K562 (cell line): ENCODE data around the gene TF. TPM values are rescaled to one million over a fixed set of nuclear protein-coding genes. Genes with fewer than 3 reads are reported as not detected.

Experiments used
- ATAC-seq: fragments of 200-7000 bp; cut with Tn5 transposase; 3 replicates; pipeline ENCODE4 v1.9.1; 2020; ENCODE audit warnings: moderate library complexity
- BruUV-seq: library from RNA; stranded (reverse); fragments of 400-500 nt; replicated peaks from 2 replicates; lab custom pipeline; 2021; lab: Mats Ljungman, UMichigan
- CTCF ChIA-PET: fragments of 300-600 bp; formaldehyde crosslinking; extraction: SDS; loops from one replicate; lab custom pipeline; 2021; ENCODE audit warnings: low intra/inter-chr PET ratio; lab: Yijun Ruan, JAX
- POLR2A ChIA-PET: fragments of 300-600, 350-650 bp; sonication (Branson Sonifier 250); formaldehyde crosslinking; extraction: SDS; loops from one replicate; lab custom pipeline; 2021; ENCODE audit warnings: antibody characterized with exemption, inconsistent platforms; lab: Yijun Ruan, JAX
- DNase-seq, 4 experiments: peaks; one replicate each; pipeline versions ENCODE4 v3.0.0 to v3.0.0-alpha.2; 2011 to 2018; ENCODE audit warnings: low spot score in 3 of 4, mixed read lengths in 3 of 4; ENCODE audit errors: extremely low read depth in 1 of 4
- FAIRE-seq: peaks from 2 replicates; lab custom pipeline; 2011; peaks lifted over from hg19 to GRCh38; lab: Jason Lieb, UNC
- H2AFZ ChIP-seq: 2 replicates; pipeline ENCODE4 v1.6.0; 2011; ENCODE audit warnings: low read depth, low read length, control low read depth, inconsistent platforms
- H3K27ac ChIP-seq: fragments of 200-600 bp; 3 replicates; pipeline ENCODE4 v1.8.0; 2011; ENCODE audit warnings: low read depth, mild to moderate bottlenecking, control low read depth, inconsistent platforms, low read length, moderate library complexity, mixed read lengths; ENCODE audit errors: extremely low read depth
- H3K27me3 ChIP-seq, 2 experiments: fragments of 300-600 bp in 1 of 2; 2 replicates in 1 of 2; 3 replicates in 1 of 2; pipeline versions ENCODE4 v1.6.0 to v1.8.0; 2011; ENCODE audit warnings: inconsistent platforms in 2 of 2, low read length in 2 of 2, mild to moderate bottlenecking in 1 of 2, mixed read lengths in 1 of 2, moderate library complexity in 1 of 2; ENCODE audit not compliant: control insufficient read depth in 2 of 2, insufficient read depth in 2 of 2
- H3K36me3 ChIP-seq: fragments of 300-600 bp; 3 replicates; pipeline ENCODE4 v1.8.0; 2011; ENCODE audit warnings: mild to moderate bottlenecking, low read length, inconsistent platforms; ENCODE audit not compliant: control insufficient read depth, insufficient read depth
- H3K4me1 ChIP-seq, 2 experiments: fragments of 200-600 bp in 1 of 2; replicated peaks in 1 of 2; 2 replicates in 1 of 2; 3 replicates in 1 of 2; pipeline versions ENCODE4 v1.5.1 to v1.8.0; 2011; ENCODE audit warnings: inconsistent platforms in 2 of 2, low read length in 2 of 2, mild to moderate bottlenecking in 1 of 2, mixed read lengths in 1 of 2, moderate library complexity in 1 of 2; ENCODE audit not compliant: control insufficient read depth in 2 of 2, insufficient read depth in 2 of 2
- H3K4me2 ChIP-seq: 2 replicates; pipeline ENCODE4 v1.6.1; 2011; ENCODE audit warnings: low read length, control low read depth, inconsistent platforms, mixed read lengths; ENCODE audit not compliant: insufficient read depth
- H3K4me3 ChIP-seq: fragments of 200-600 bp; sonication (generic), shearing (Covaris generic); 2 replicates; pipeline ENCODE4 v1.5.1; 2016; ENCODE audit warnings: control low read depth, inconsistent platforms
- H3K79me2 ChIP-seq: fragments of 200-600 bp; 3 replicates; pipeline ENCODE4 v1.8.0; 2011; ENCODE audit warnings: low read length, inconsistent platforms; ENCODE audit not compliant: control insufficient read depth, insufficient read depth
- H3K9ac ChIP-seq, 2 experiments: 2 replicates each; pipeline versions ENCODE4 v1.6.0 to v1.6.1; 2011; ENCODE audit warnings: low read depth in 2 of 2, low read length in 2 of 2, control low read depth in 1 of 2, inconsistent platforms in 1 of 2, mild to moderate bottlenecking in 1 of 2, mixed read lengths in 1 of 2; ENCODE audit not compliant: insufficient read depth in 1 of 2
- H3K9me1 ChIP-seq: one replicate; pipeline ENCODE4 v1.6.0; 2011; ENCODE audit warnings: inconsistent platforms, mild to moderate bottlenecking, low read length, moderate library complexity; ENCODE audit not compliant: control insufficient read depth, insufficient read depth
- H3K9me3 ChIP-seq: replicated peaks from 2 replicates; pipeline ENCODE4 v1.5.1; 2011; ENCODE audit warnings: low read depth, low read length, inconsistent platforms; ENCODE audit not compliant: control insufficient read depth, insufficient read depth
- H4K20me1 ChIP-seq: replicated peaks from 2 replicates; pipeline ENCODE4 v1.6.1; 2011; ENCODE audit warnings: low read length, inconsistent platforms, mixed read lengths; ENCODE audit not compliant: control insufficient read depth, insufficient read depth
- ARID1B ChIP-seq: fragments of 450-650 bp; IDR thresholded peaks from 2 replicates; pipeline ENCODE4 v1.6.1; 2016; ENCODE audit warnings: antibody characterized with exemption, mild to moderate bottlenecking, inconsistent platforms
- MCM5 ChIP-seq: fragments of 450-650 bp; IDR thresholded peaks from 2 replicates; pipeline ENCODE4 v1.6.1; 2016; ENCODE audit warnings: low read depth
- NFIC ChIP-seq: fragments of 450-650 bp; IDR thresholded peaks from 2 replicates; pipeline ENCODE4 v1.6.1; 2017; ENCODE audit warnings: mild to moderate bottlenecking, inconsistent platforms
- RBM14 ChIP-seq: fragments of 200-400 bp; formaldehyde crosslinking; IDR thresholded peaks from 2 replicates; pipeline ENCODE4 v1.6.1; 2018; ENCODE audit warnings: low read depth, mild to moderate bottlenecking, low read length, moderate library complexity, borderline replicate concordance; ENCODE audit not compliant: insufficient read depth
- SAFB ChIP-seq: fragments of 200-400 bp; formaldehyde crosslinking; IDR thresholded peaks from 2 replicates; pipeline ENCODE4 v1.6.1; 2017; ENCODE audit warnings: low read depth, low read length, borderline replicate concordance
- TAF9B ChIP-seq: fragments of 450-650 bp; IDR thresholded peaks from 2 replicates; pipeline ENCODE4 v1.6.1; 2018; ENCODE audit warnings: mild to moderate bottlenecking; ENCODE audit not compliant: partially characterized antibody
- TRIM24 ChIP-seq, 2 experiments: fragments of 450-650 bp; IDR thresholded peaks; 2 replicates each; pipeline ENCODE4 v1.6.1; 2016
- YY1 ChIP-seq, 3 experiments: IDR thresholded peaks; 2 replicates each; pipeline ENCODE4 v1.6.1; 2011; ENCODE audit warnings: low read length in 2 of 3, mild to moderate bottlenecking in 2 of 3, moderate library complexity in 2 of 3, borderline replicate concordance in 1 of 3, control low read depth in 1 of 3, low read depth in 1 of 3; ENCODE audit not compliant: insufficient read depth in 3 of 3, insufficient replicate concordance in 2 of 3, control insufficient read depth in 1 of 3, insufficient read length in 1 of 3; ENCODE audit errors: extremely low read depth in 1 of 3
- WGBS: fragments of 100-300 bp; shearing (Covaris generic); methylation state at CpG from one replicate; pipeline ENCODE4 v1.1.6; 2016; ENCODE audit warnings: low coverage, mixed read lengths; ENCODE audit not compliant: insufficient coverage; ENCODE audit errors: missing lambda C conversion rate; 5-methylcytosine and 5-hydroxymethylcytosine counted together
- in situ Hi-C: fragments of 300-500 bp; cut with MboI; formaldehyde crosslinking; loops from 4 replicates; pipeline ENCODE4 v1.15.0; 2018; ENCODE audit warnings: inconsistent platforms, mixed read lengths
- intact Hi-C: fragments of 100-400 bp; cut with micrococcal nuclease; formaldehyde crosslinking; loops from 2 replicates; pipeline ENCODE4 v1.14.2; 2022
- polyA plus RNA-seq, 8 experiments: library from polyadenylated mRNA; depleted of rRNA in 4 of 8; stranded (reverse) in 5 of 8; unstranded in 3 of 8; fragments of >200 nt; fragmentation: Nextera tagmentation in 2 of 8; fragmentation: Illumina TruSeq in 1 of 8; extraction: Ambion mirVana in 2 of 8; extraction: Trizol in 1 of 8; gene quantifications; 2 replicates each; pipeline versions ENCODE4 v1.2.1 to v1.2.3, GENCODE V29; 2011 to 2014; ENCODE audit warnings: inconsistent platforms in 1 of 8, missing spikeins in 1 of 8
- total RNA-seq, 7 experiments: library from RNA; depleted of rRNA in 6 of 7; stranded (reverse); fragments of >200 nt in 6 of 7; fragmentation: Illumina TruSeq in 2 of 7; extraction: Trizol in 2 of 7; gene quantifications; 2 replicates each; pipeline versions ENCODE4 v1.2.1 to v1.2.3, GENCODE V29; 2011 to 2021; ENCODE audit warnings: low replicate concordance in 1 of 7
- TF ChIP-seq, protein P1 (sequence below): fragments of 450-650 bp; IDR thresholded peaks from 2 replicates; pipeline ENCODE4 v1.6.1; 2014; ENCODE audit warnings: low read depth, mild to moderate bottlenecking, moderate library complexity, borderline replicate concordance
- TF ChIP-seq, protein P2 (sequence below): fragments of 450-650 bp; IDR thresholded peaks from 2 replicates; pipeline ENCODE4 v1.6.1; 2016; ENCODE audit warnings: low read depth, mild to moderate bottlenecking, moderate library complexity

Gene TF
- total and polyA plus RNA-seq, 9 of the 15 experiments (the other 6 are each of a cell fraction or from before 2014, with no cell fraction given), result 0.09 to 9.2 (median 3.1) TPM

DNA sequence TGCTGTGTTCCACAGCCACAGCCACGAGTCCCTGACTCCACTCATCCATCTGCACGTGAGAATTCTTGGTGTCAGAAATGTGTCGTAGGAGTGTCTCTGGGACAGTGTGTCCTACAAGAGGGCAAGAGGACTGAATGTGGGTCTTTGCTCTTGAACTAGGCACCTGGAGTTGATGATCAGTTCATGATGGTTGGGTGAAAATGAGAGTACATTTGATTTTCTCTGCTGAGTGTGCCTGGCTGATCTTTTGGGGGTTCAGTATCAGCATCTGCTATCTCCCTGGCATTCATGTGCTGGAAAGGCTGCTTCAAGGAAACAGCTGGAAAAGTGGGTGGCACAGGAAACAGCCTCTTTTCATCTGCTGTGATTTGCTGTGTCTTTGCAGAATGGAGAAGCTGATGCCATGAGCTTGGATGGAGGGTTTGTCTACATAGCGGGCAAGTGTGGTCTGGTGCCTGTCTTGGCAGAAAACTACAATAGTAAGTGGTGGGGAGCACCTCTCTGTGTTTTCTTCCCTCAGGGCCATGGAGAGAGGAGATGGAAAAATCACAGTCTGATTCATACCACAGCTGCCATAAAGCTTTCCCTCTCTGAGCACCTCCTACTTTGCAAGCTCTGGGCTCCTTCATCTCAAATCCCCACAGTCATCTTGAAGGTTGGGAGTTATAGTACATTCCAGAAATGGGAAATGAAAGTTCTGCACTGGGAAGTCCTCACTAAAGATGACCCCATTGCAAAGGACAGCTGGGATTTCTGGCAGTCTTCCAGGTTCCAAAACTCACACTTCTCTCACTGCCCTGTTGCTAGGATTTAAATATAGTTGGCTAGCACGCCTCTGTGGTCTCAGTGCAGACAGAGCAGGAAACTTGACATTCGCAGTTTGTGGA, 17.8 kb downstream of the TF start:
- Histone ChIP-seq H3K4me1 (no peaks in the 10 kb centered on the region), H3K27ac (no peak overlapping the region), H3K4me2 (no peak overlapping the region), H2AFZ (no peak overlapping the region), H3K79me2 (no peaks in the 10 kb centered on the region), H3K9me3 (no peaks in the 10 kb centered on the region), H4K20me1 (no peaks in the 10 kb centered on the region), H3K36me3 (no peaks in the 10 kb centered on the region), H3K27me3 (peaks cover 0 to 7% of the 10 kb centered on the region in 2 experiments; a peak in 2 of 5 replicates), H3K9me1 (no peaks in the 10 kb centered on the region), H3K4me3 (no peak overlapping the region), H3K9ac (no peak overlapping the region)
- no peak for ATAC-seq
- POLR2A ChIA-PET, result interaction anchor here (0.6 kb wide), 1 partner anchor 68 kb away, joined by 3 read pairs; no protein-coding TSS in a partner anchor
- intact Hi-C loops, result no loop called here
- DNase-seq, result no peak
- FAIRE-seq, result no peak
- in situ Hi-C loops, result no loop called here
- BruUV-seq, result no TSS peak
- WGBS, result 9% methylated on average over 6 of the region's 6 CpGs
- TF ChIP-seq, protein P1, sequence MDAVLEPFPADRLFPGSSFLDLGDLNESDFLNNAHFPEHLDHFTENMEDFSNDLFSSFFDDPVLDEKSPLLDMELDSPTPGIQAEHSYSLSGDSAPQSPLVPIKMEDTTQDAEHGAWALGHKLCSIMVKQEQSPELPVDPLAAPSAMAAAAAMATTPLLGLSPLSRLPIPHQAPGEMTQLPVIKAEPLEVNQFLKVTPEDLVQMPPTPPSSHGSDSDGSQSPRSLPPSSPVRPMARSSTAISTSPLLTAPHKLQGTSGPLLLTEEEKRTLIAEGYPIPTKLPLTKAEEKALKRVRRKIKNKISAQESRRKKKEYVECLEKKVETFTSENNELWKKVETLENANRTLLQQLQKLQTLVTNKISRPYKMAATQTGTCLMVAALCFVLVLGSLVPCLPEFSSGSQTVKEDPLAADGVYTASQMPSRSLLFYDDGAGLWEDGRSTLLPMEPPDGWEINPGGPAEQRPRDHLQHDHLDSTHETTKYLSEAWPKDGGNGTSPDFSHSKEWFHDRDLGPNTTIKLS, result no peak
- peak; percentile 15; the same call in 1 of the 2 replicates for TF ChIP-seq NFIC
- CTCF ChIA-PET, result no interaction called here

DNA sequence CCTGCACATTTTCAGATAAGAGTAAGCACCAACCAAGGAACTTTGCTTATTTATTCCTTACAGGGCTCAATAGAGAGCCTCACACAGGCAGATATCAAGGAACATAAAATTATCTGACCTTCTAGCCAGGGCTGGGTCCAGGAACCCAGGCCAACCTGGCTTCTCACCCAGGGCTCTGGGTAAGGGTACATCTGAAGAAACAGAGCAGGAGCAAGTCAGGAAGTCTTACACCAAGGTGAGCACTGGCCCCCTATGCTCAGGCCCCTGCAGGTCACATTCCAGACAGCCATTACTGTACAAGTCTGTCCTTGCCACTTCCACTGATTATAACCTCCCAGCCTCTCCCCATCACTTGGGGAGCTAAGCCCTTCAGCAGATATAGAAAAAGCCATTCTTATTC, 19.1 kb downstream of the TF start:
- no TSS peak for BruUV-seq
- H4K20me1 ChIP-seq, result no peaks in the 10 kb centered on the region
- H3K27ac ChIP-seq, result no peak overlapping the region
- H3K9ac ChIP-seq, result no peak overlapping the region
- no peaks in the 10 kb centered on the region for H3K9me3 ChIP-seq
- ChIA-PET CTCF (no interaction called here), POLR2A (no interaction called here)
- FAIRE-seq (no peak), DNase-seq (no peak), ATAC-seq (no peak)
- H3K4me2 ChIP-seq, result no peak overlapping the region
- no peaks in the 10 kb centered on the region for H3K36me3 ChIP-seq
- in situ Hi-C loops (no loop called here), intact Hi-C loops (no loop called here)
- no peaks in the 10 kb centered on the region for H3K4me1 ChIP-seq
- no peak overlapping the region for H2AFZ ChIP-seq
- H3K27me3 ChIP-seq, result peaks cover 0 to 7% of the 10 kb centered on the region in 2 experiments; a peak in 2 of 5 replicates
- no peaks in the 10 kb centered on the region for H3K79me2 ChIP-seq
- no peak overlapping the region for H3K4me3 ChIP-seq
- no peaks in the 10 kb centered on the region for H3K9me1 ChIP-seq
- TF ChIP-seq TAF9B, result no peak
- no peak for TF ChIP-seq MCM5
- no peak for TF ChIP-seq TRIM24 (IDR thresholded peaks at IDR 0.05)
- TF ChIP-seq, protein P2, sequence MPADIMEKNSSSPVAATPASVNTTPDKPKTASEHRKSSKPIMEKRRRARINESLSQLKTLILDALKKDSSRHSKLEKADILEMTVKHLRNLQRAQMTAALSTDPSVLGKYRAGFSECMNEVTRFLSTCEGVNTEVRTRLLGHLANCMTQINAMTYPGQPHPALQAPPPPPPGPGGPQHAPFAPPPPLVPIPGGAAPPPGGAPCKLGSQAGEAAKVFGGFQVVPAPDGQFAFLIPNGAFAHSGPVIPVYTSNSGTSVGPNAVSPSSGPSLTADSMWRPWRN, result no peak
- TF ChIP-seq YY1 (IDR thresholded peaks at IDR 0.05; ENCODE audit: borderline replicate concordance in 1 of 3, control insufficient read depth in 1 of 3, extremely low read depth in 1 of 3, insufficient read depth in 3 of 3, insufficient read length in 1 of 3, insufficient replicate concordance in 2 of 3, low read depth in 1 of 3, low read length in 2 of 3), result no peak
- TF ChIP-seq, protein P1, result no peak
- TF ChIP-seq SAFB, result no peak
- no peak for TF ChIP-seq ARID1B
- no peak for TF ChIP-seq RBM14
